COR-L47 (cell line): ENCODE data around the gene TOLLIP.
A peak's percentile ranks its signal among the peaks of the same experiment; 100 is the strongest.
"Not testable (repeated sequence)": the region's sequence is repeated elsewhere in the genome, so short reads cannot be mapped to it uniquely, and the experiment has no call there.

Source experiments
- DNase-seq: peaks from one replicate; lab custom pipeline; 2025; lab: John Stamatoyannopoulos, UW

TOLLIP gene

DNA sequence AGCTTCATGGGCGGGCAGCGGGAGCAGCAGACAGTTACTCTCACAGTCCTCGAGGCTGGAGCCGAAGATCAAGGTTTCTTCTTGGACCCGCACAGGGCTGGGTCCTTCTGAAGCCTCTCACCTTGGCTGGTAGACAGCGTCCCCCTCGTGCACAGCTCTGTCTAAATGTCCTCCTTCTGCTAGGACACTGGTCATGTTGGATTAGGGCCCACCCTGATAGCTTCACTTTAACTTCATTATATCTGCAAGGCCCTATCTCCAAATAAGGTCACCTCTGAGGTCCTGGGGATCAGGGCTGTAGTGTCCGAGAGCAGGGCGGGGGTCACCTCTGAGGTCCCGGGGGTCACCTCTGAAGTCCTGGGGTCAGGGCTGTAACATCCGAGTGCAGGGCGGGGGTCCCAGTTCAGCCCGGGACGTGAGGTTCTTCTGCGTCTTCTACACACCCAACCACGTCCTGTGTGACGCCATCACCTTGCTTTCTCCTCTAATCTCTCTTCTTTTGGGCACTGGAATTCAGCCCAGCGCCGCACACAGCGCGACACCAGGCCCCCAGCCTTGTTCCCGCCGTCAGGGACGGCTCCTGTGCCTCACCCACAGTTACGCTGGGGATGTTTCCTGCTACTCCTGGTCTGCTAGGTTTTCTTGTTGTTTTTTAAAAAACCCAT lies 34.1 kb upstream of the TOLLIP start:
- DNase-seq: no peak

- no peak for DNase-seq
Measured at GRCh38 chr11:1342946-1343345, 33.5 kb upstream of the TOLLIP start.

DNA sequence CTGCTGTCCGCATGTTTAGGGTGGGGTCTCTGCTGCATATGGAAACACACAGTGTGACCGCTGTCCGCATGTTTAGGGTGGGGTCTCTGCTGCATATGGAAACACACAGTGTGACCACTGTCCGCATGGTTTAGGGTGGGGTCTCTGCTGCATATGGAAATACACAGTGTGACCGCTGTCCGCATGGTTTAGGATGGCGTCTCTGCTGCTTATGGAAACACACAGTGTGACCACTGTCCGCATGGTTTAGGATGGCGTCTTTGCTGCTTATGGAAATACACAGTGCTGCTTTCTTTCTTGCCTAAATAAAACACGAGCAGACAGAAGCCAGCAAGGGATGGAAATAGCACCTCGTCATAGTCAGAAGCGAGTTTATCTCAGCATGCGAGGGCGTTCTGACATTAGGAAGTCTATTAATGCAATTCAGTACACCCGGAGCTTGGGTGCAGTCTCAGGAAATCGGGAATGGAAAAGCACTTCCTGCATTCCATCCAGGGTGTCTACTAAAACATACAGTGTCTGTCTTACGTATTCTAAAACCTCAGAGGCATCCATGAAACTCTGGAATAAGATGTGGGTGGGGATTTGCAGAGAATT lies 32.6 kb upstream of the TOLLIP start:
- no peak for DNase-seq

- DNase-seq: not testable (repeated sequence)
Measured at GRCh38 chr11:1341226-1341625, 31.8 kb upstream of the TOLLIP start.

GRCh38 chr11:1340111-1340510 lies 30.7 kb upstream of the TOLLIP start:
- DNase-seq: no peak

DNA sequence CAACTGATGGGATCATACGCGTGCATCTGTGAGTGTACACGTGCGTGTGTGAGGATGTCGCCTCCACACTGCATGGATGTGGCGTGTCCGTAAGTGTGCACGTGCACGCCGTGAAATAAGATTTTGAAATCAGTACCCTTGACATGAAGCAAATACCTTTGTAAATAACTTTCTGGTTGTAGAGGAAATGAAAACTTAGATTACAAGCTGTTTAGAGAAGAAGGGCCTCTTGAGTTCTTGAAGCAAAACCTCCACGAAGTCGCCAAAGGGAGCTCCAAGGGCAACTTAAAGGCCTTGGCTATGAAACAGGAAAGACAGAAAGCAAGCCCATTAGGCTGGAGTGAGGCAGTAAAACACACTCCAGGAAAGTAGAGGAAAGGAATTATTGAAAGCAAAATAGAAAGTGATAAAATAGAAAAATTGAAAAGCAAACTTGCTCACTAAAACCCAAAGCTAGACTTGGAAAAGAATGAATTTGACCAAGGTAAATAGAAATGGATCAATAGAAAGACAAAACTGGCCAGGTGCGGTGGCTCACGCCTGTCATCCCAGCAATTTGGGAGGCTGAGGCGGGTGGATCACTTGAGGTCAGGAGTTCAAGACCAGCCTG lies 29.7 kb upstream of the TOLLIP start:
- DNase-seq: no peak

DNA sequence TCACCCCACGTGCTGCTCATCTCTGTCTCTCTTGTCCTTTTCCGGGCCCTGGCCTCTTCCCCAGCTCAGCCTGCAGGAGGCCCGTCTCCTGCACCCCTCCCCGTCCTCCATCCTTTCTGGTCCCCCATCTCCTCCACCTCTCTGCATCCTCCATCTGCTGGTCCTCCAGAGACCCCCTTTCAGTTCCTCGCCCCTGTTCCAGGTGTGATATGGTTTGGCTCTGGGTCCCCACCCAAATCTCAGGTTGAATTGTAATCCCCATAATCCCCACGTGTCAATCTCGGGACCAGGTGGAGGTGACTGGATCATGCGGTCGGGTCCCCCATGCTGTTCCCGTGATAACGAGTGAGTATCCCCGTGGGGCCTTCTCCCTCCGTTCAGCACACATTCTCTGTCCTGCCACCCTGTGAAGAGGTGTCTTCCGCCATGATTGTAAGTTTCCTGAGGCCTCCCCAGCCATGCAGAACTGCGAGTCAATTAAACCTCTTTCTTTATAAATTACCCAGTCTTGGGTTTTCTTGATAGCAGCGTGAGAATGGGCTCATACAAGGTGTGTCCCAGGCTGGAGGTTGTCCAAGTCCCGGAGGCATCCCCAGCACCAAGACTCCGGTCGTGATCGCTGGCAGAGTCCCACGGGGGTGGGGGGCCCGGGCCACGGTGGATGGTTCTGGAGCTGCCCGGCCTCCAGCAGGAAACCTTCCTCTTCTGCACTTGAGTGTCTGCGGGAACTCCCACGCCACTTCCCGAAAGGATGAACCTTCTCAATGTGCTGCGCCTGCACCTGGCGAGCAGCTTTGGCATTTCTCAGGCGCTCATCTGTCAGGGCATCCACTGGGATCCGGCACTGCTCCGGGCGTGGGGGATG lies 29.0 kb upstream of the TOLLIP start:
- no peak for DNase-seq

DNA sequence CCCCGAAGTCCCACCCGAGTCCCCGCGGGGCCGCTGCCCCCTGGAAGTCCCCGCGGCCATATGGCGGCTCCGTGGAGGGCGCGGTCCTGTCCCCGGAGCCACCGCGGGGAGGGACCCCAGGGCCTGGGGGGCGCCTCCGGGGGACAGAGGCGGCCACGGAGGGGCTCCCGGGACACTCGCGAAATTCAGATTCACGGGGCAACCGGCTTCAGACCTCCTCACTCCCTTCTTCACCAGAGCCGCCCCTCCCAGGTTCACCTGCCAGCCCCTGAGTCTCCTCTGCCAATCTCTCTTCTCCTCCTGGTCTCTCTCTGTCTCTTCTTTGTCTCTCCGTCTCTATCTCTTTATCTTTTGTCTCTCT lies 28.2 kb upstream of the TOLLIP start:
- no peak for DNase-seq

DNA sequence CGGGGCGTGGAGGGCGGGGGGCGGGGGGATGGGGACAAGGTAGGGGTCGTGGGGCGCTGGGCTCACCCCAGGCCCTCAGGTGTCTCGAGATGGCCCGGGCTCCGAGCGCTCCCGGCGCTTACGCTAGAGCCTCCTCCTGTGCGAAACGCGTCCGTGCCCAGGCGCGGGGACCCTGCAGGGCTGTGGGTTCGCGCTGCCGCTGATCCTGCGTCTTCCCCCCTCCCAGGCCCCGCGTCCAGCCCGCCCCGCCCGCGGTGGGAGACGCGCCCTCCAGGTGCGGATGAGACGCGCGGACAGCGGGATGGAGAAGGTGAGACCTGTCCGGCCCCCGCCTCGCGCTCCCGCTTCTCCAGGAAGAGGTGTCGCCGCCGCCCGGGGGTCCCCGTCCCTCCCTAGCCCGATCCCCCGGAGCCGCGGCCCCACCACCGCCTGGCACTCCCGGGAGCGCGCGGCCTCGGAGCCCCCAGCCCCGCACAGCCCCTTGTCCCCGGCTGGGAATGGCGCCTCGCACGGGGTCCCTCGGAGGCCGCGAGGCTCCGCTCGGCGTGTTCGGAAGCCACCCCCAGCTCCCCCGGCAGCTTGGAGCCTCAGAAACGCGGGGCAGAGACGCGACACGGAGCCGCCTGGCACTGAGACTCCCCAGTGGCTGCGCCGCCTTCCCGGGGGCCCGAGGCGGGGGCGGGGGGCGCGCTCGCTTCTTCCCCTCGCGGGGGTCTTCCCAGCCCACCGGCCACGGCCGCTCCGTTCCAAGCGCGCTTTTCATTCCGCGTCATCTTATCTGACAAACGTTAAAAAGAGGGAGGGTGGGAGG lies 27.6 kb upstream of the TOLLIP start:
- DNase-seq: no peak

- peak; percentile 34 for DNase-seq
Measured at GRCh38 chr11:1335811-1336761, 26.7 kb upstream of the TOLLIP start.

- no peak for DNase-seq
Measured at GRCh38 chr11:1335264-1335810, 25.9 kb upstream of the TOLLIP start.

- DNase-seq: no peak
Measured at GRCh38 chr11:1333860-1334259, 24.4 kb upstream of the TOLLIP start.

DNA sequence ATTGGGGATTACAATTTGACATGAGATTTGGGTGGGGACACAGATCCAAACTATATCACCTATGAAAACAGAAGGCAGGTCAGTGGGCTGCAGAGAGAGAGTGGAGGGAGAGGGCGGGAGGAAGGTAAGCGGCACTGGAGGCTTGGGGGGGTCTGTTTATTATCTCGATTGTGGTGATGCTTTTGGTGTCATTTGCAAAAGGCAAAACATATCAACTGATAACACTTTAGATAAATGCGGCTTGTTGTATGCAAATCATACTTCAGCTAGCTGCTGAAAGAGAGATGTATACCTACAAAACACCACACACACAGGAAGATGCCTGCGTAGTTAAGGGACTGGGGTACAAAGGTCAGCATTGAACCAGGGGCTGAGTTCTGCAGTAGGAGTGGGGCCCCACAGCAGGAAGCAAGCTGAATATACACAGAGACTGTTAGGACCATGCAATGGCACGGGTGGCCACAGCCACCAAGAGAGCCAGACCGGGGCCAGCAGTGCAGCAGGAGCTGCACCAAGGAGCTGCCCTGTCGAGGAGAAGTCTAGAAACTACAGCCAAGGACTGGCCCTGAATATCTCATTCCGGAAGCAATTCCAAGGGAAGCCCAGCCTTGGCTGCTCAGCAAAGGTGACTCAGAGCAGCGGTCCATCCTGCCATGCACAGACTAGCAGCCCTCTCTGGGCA lies 23.8 kb upstream of the TOLLIP start:
- DNase-seq: no peak

- DNase-seq: no peak
Measured at GRCh38 chr11:1330473-1330872, 21.0 kb upstream of the TOLLIP start.

DNA sequence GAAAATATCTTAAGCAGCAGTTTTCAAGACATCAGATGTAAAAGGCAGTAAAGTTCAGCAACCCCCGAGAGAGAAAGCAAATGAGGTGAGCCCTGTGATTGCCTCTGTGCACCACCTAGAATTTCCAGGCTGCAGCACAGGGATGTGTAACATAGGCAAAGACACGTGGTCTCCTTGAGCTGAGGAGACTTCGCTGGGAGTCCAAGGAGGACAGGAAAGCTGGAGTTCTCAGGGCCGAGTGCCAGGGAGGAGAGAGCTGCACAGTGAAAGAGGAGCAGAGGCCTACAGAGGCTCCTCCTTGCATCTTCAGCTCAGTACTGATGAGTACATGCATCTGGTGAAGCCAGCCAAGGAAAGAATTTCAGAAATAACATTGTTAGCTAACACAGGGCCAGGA lies 17.6 kb upstream of the TOLLIP start:
- DNase-seq: no peak

GRCh38 chr11:1326435-1327063 lies 17.1 kb upstream of the TOLLIP start:
- no peak for DNase-seq

DNA sequence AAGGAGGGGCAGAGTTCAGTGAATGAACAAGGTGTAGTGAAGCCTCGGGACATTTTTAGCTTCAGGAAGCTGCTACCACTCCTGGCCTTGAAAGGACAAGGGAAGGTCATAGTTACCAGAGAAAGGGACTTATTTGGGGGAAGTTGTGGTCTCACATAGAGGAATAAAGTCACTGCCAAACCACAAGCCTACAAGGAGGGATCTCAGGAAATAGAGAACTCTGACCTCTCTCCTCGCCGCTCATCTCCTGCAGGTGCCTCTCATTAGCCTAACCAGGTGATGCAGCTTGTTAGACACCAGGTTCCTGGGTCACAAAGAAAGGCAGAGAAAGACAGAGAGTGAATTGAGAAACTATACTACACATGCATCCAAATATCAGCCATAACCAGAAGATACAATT lies 14.3 kb upstream of the TOLLIP start:
- no peak for DNase-seq

- no peak for DNase-seq
Measured at GRCh38 chr11:1317993-1318392, 8.6 kb upstream of the TOLLIP start.

GRCh38 chr11:1317432-1317831 lies 8.0 kb upstream of the TOLLIP start:
- DNase-seq: no peak
